Stomach smooth muscle (tissue), 2 donors: Measurements from ENCODE around the gene DCC.

Experiments used
- H3K27ac ChIP-seq: one replicate; pipeline ENCODE4 v1.7.0; 2013; ENCODE audit warnings: mild to moderate bottlenecking, low read length, inconsistent platforms
- H3K27me3 ChIP-seq, 2 donors: one replicate each; pipeline ENCODE4 v1.7.0; 2013; ENCODE audit warnings: low read length in 2 of 2; ENCODE audit not compliant: insufficient read depth in 2 of 2, control insufficient read depth in 1 of 2
- H3K36me3 ChIP-seq, 2 donors: one replicate each; pipeline ENCODE4 v1.7.0; 2013; ENCODE audit warnings: low read length in 2 of 2; ENCODE audit not compliant: control insufficient read depth in 2 of 2, insufficient read depth in 2 of 2
- H3K4me1 ChIP-seq: one replicate; pipeline ENCODE4 v1.7.0; 2013; ENCODE audit warnings: low read length; ENCODE audit not compliant: control insufficient read depth, insufficient read depth
- H3K4me3 ChIP-seq, 2 donors: one replicate each; pipeline ENCODE4 v1.7.0; 2013; ENCODE audit warnings: low read length in 2 of 2
- H3K9ac ChIP-seq, 2 donors: one replicate each; pipeline ENCODE4 v1.7.0; 2013; ENCODE audit warnings: low read length in 2 of 2, mild to moderate bottlenecking in 1 of 2
- H3K9me3 ChIP-seq, 2 donors: one replicate each; pipeline ENCODE4 v1.7.0; 2013; ENCODE audit warnings: low read length in 2 of 2; ENCODE audit not compliant: control insufficient read depth in 2 of 2
- donor health status: healthy.
- donor health status: Pancreatic carcinoma.

Gene DCC

GRCh38 chr18:52894801-52895200 is 554.8 kb downstream of the DCC start:
- Histone ChIP-seq H3K9me3 (no peaks in the 10 kb centered on the region), H3K36me3 (no peaks in the 10 kb centered on the region), H3K4me3 (no peak overlapping the region), H3K27ac (no peak overlapping the region), H3K4me1 (no peaks in the 10 kb centered on the region), H3K27me3 (no peaks in the 10 kb centered on the region), H3K9ac (no peak overlapping the region)

- no peaks in the 10 kb centered on the region for H3K4me1 ChIP-seq
- no peaks in the 10 kb centered on the region for H3K36me3 ChIP-seq
- H3K27me3 ChIP-seq: no peaks in the 10 kb centered on the region
- H3K4me3 ChIP-seq: no peak overlapping the region
- no peak overlapping the region for H3K9ac ChIP-seq
- no peak overlapping the region for H3K27ac ChIP-seq
- H3K9me3 ChIP-seq: no peaks in the 10 kb centered on the region
These were observed 557.9 kb downstream of the DCC start for GRCh38 chr18:52897611-52898484.

DNA sequence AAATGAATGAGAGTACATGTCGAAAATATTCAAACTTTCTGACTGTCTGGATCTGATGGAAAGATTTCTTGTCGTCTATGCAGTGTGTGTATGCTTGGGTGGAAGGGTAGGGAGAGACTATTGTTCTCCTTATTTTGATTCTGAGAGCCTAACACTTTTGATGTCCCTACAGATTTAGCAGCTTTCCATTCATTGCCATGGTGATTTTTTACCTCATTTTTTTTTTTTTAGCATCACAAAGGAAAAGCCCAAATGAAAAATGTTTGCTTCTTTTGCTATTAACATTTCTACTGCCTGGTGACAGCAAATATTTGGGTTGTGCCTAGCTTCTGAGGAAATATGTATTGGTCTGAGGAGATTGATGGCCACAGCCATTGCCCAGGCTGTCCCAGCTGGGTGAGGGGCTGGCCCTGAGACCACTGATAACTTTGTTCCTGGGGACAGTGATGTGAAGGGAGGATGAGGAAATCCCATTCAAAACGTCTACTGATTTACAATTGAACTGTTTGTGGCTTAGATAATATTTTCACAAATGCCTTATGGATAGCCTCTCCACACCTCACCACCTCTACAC is 558.6 kb downstream of the DCC start:
- Histone ChIP-seq H3K9me3 (no peaks in the 10 kb centered on the region), H3K27me3 (no peaks in the 10 kb centered on the region), H3K27ac (no peak overlapping the region), H3K9ac (no peak overlapping the region), H3K4me1 (no peaks in the 10 kb centered on the region), H3K36me3 (no peaks in the 10 kb centered on the region), H3K4me3 (no peak overlapping the region)

DNA sequence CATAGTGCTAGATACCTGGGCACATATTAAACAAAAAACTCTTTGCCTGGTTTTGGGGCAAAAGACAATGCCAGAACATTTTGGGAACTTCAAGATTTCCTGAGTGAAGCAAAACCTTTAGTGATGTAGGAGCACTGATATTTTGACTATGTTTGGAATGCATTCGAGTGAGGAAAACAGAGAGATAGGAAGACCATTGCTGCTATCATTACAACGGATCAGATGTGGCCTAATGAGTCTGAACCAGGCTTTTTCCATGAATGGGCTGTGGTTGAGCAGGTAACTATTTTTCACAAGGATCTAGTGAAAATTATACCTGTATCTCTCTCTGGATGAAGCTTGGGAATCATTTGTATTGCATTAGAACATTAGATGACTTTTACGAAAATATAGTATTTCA is 562.2 kb downstream of the DCC start:
- Histone ChIP-seq H3K9ac (no peak overlapping the region), H3K4me3 (no peak overlapping the region), H3K27ac (no peak overlapping the region), H3K9me3 (no peaks in the 10 kb centered on the region), H3K4me1 (no peaks in the 10 kb centered on the region), H3K27me3 (no peaks in the 10 kb centered on the region), H3K36me3 (no peaks in the 10 kb centered on the region)

GRCh38 chr18:52903857-52904256 is 563.9 kb downstream of the DCC start:
- Histone ChIP-seq H3K27me3 (no peaks in the 10 kb centered on the region), H3K4me3 (no peak overlapping the region), H3K4me1 (no peaks in the 10 kb centered on the region), H3K9ac (no peak overlapping the region), H3K27ac (no peak overlapping the region), H3K9me3 (no peaks in the 10 kb centered on the region), H3K36me3 (no peaks in the 10 kb centered on the region)

DNA sequence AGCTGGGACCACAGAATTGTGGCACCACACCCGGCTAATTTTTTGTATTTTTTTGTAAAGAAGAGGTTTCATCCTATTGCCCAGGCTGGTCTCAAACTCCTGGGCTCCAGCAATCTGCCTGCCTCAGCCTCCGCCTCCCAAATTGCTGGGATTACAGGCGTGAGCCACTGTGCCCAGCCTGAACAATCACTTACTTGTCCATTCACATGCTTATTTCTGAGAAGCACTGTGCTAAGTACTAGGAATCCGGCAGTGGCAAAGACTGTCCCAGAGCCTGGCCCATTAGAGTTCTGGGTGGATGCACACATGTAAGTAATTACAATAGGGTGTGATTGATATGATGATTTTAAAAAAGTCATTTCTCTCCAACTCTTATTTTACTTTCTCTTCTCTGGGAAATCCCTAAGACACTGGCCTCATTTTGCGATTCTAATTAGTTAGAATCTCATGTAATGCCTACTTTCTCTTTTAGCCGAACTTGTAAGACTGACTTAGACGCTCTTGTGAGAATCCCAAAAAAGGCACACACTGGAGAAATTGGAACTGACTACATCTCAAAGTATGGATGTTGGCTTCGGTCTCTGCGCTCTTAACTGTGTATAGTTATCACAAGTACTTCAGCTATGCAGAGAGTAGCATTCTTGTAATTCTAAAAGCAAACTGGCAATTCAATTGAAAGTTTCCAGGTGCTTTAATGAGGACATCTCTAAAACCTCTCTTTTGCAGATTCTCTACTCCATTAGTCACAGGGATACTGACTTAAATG is 567.7 kb downstream of the DCC start:
- no peak overlapping the region for H3K4me3 ChIP-seq
- no peak overlapping the region for H3K27ac ChIP-seq
- no peaks in the 10 kb centered on the region for H3K27me3 ChIP-seq
- no peak overlapping the region for H3K9ac ChIP-seq
- no peaks in the 10 kb centered on the region for H3K9me3 ChIP-seq
- no peaks in the 10 kb centered on the region for H3K4me1 ChIP-seq
- H3K36me3 ChIP-seq: no peaks in the 10 kb centered on the region

GRCh38 chr18:52914148-52914547 is 574.2 kb downstream of the DCC start:
- no peak overlapping the region for H3K27ac ChIP-seq
- no peak overlapping the region for H3K4me3 ChIP-seq
- no peak overlapping the region for H3K9ac ChIP-seq
- H3K4me1 ChIP-seq: no peaks in the 10 kb centered on the region
- H3K9me3 ChIP-seq: no peaks in the 10 kb centered on the region
- no peaks in the 10 kb centered on the region for H3K36me3 ChIP-seq
- no peaks in the 10 kb centered on the region for H3K27me3 ChIP-seq

- Histone ChIP-seq H3K27ac (no peak overlapping the region), H3K9ac (no peak overlapping the region), H3K36me3 (no peaks in the 10 kb centered on the region), H3K4me3 (no peak overlapping the region), H3K27me3 (no peaks in the 10 kb centered on the region), H3K4me1 (no peaks in the 10 kb centered on the region), H3K9me3 (no peaks in the 10 kb centered on the region)
These were observed 580.7 kb downstream of the DCC start for GRCh38 chr18:52920665-52921064.

DNA sequence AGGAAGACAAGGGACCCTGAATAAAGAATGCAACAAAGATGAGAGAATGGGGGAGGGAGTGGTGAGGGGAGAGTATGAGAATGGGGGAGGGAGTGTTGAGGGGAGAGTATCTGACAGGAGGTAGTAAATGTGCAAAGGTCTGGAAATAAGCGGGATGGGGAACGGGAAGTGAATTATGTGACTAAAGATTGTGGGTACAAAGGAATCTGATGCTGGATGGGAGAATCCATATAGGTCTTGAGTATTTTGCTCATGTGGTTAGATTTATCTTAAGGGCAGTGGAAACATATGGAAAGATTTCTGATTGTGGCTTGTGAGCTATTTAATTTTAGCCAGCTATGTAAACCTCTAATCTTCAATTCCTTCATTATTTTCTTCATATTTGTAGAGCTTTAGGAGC is 593.4 kb downstream of the DCC start:
- Histone ChIP-seq H3K9me3 (no peaks in the 10 kb centered on the region), H3K4me3 (no peak overlapping the region), H3K27ac (no peak overlapping the region), H3K27me3 (no peaks in the 10 kb centered on the region), H3K4me1 (no peaks in the 10 kb centered on the region), H3K9ac (no peak overlapping the region), H3K36me3 (no peaks in the 10 kb centered on the region)

- H3K4me3 ChIP-seq: no peak overlapping the region
- no peaks in the 10 kb centered on the region for H3K4me1 ChIP-seq
- no peak overlapping the region for H3K27ac ChIP-seq
- H3K36me3 ChIP-seq: no peaks in the 10 kb centered on the region
- no peak overlapping the region for H3K9ac ChIP-seq
- H3K9me3 ChIP-seq: no peaks in the 10 kb centered on the region
- no peaks in the 10 kb centered on the region for H3K27me3 ChIP-seq
These were observed 596.9 kb downstream of the DCC start for GRCh38 chr18:52936931-52937330.
